Measurements from ENCODE around the gene AP3M1. TPM values are rescaled to one million over a fixed set of nuclear protein-coding genes. Genes with fewer than 3 reads are reported as not detected.
A peak's percentile ranks its signal among the peaks of the same experiment; 100 is the strongest.

The AP3M1 gene, protein sequence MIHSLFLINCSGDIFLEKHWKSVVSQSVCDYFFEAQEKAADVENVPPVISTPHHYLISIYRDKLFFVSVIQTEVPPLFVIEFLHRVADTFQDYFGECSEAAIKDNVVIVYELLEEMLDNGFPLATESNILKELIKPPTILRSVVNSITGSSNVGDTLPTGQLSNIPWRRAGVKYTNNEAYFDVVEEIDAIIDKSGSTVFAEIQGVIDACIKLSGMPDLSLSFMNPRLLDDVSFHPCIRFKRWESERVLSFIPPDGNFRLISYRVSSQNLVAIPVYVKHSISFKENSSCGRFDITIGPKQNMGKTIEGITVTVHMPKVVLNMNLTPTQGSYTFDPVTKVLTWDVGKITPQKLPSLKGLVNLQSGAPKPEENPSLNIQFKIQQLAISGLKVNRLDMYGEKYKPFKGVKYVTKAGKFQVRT
- total RNA-seq (2021) (44.0 and 59.4 TPM in 2 replicates), Bru-seq, nascent RNA (percentile 90 among the genes with signal in this experiment), BruChase-seq, experiment 1, labeled RNA remaining after a 2-hour chase (percentile 88 among the genes with signal in this experiment), BruChase-seq, experiment 2, labeled RNA remaining after a 6-hour chase (percentile 93 among the genes with signal in this experiment)
- long read RNA-seq, full-length matches to known transcripts, result 92 of 140 reads
- long read RNA-seq, partial matches to known transcripts, result 2 of 140 reads
- long read RNA-seq, other reads (novel, unspliced or antisense), result 46 of 140 reads

DNA sequence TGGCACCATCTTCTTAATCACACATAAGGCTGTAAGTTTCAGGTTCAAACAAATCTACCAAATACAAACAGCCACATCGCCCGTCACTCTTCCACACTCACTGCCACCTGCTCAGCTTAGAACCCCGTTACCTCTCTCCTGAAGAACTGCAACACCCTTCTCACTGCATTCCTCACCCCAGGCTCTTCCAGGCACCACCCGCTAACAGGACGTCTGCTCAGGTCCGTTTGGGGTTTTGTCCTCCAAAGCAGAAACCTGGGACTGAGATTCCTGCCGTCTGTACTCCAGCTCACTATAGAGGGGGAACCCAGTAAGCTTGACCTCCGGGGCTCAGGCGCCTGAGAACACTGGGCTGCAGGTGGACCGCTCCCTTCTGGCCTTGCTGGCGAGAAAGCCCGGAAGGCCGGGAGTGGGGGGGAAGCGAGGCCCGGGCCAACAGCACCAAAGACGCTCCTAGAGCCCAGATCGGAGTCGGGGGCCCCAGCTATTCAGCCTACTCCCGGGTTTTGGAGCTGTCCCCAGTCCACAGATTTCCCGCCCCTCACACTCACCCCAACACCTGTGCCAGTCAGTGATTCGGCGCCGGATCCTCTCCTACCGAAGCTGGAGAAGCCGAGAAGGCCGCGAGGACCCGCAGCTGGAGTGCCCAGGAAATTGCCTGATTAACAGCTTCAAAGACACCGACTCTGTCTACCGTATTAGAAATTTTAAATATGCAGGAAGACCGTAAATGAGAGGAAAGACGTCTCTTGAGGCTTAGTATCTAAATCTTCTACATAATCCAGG, at the start of gene AP3M1:
TSS of gene AP3M1 (minus strand) at position 625 of the 786 bp plus-strand sequence. CDS start 12,449 bp downstream, outside the sequence.
- Histone ChIP-seq H3K4me1 (replicated peaks; ENCODE audit: insufficient read depth) (peaks cover 26% of the 10 kb centered on the region), H3K4me3 (peak within 1 kb of the TSS; percentile 93), H3K36me3 (ENCODE audit: low read depth) (peaks cover 6% of the 10 kb centered on the region; the same call in 1 of the 2 replicates), H3F3A (ENCODE audit: insufficient read depth, low read depth) (peaks cover 10% of the 10 kb centered on the region; the same call in 1 of the 2 replicates), H3K9me2 (ENCODE audit: insufficient read depth) (no peaks in the 10 kb centered on the region), H3K79me2 (ENCODE audit: low read depth) (peaks cover 91% of the 10 kb centered on the region), H3K27ac (peak within 1 kb of the TSS; percentile 70), H2AFZ (peak within 1 kb of the TSS; percentile 90), H3K9me3 (ENCODE audit: insufficient read depth, low read depth) (no peaks in the 10 kb centered on the region), H3K27me3 (ENCODE audit: insufficient read depth, low read depth) (no peaks in the 10 kb centered on the region), H3K4me2 (peak within 1 kb of the TSS; percentile 100), H4K20me1 (ENCODE audit: insufficient read depth) (no peaks in the 10 kb centered on the region)
- ChIA-PET POLR2A (ENCODE audit: unreplicated experiment) (interaction anchor here (0.5 to 0.9 kb wide), 8 partner anchors 80 to 1179 kb away, joined by 3 to 4 read pairs (median 3); no protein-coding TSS in a partner anchor), CTCF (interaction anchor here (0.9 to 1.4 kb wide), 3 partner anchors 27 to 84 kb away, joined by 3 read pairs; no protein-coding TSS in a partner anchor)
- BruUV-seq (replicated peaks), result TSS peak; percentile 64
- TF ChIP-seq EZH2 (IDR thresholded peaks at IDR 0.05; ENCODE audit: low read depth), result no peak
- TF ChIP-seq, protein P1, sequence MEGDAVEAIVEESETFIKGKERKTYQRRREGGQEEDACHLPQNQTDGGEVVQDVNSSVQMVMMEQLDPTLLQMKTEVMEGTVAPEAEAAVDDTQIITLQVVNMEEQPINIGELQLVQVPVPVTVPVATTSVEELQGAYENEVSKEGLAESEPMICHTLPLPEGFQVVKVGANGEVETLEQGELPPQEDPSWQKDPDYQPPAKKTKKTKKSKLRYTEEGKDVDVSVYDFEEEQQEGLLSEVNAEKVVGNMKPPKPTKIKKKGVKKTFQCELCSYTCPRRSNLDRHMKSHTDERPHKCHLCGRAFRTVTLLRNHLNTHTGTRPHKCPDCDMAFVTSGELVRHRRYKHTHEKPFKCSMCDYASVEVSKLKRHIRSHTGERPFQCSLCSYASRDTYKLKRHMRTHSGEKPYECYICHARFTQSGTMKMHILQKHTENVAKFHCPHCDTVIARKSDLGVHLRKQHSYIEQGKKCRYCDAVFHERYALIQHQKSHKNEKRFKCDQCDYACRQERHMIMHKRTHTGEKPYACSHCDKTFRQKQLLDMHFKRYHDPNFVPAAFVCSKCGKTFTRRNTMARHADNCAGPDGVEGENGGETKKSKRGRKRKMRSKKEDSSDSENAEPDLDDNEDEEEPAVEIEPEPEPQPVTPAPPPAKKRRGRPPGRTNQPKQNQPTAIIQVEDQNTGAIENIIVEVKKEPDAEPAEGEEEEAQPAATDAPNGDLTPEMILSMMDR (conservative IDR thresholded peaks at IDR 0.05), result no peak
- intact Hi-C loops (cut with micrococcal nuclease; ENCODE audit: unreplicated experiment), result no loop called here
- DNase-seq, result peak; percentile 76 to 85

DNA sequence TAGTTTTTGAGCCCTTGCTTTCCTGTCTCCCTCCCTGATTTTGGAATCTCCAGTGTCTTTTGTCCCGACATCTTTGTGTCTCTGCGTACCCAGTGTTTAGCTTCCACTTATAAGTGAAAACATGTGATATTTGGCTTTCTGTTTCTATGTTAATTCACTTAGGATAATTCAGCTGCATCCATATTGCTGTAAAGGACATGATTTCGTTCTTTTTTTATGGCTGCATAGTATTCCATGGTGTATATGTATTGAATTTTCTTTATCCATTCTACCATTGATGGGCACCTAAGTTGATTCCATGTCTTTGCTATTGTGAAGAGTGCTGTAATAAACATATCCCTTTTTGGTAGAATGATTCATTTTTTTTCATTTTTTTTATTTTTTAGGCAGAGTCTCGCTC, 48.7 kb upstream of the AP3M1 start:
- intact Hi-C loops (cut with micrococcal nuclease; ENCODE audit: unreplicated experiment), result no loop called here
- H3K79me2 ChIP-seq (ENCODE audit: low read depth), result peaks cover 70% of the 10 kb centered on the region
- DNase-seq, result no peak
- peaks cover 15% of the 10 kb centered on the region; the same call in 1 of the 2 replicates for H3K36me3 ChIP-seq (ENCODE audit: low read depth)
- no TSS peak for BruUV-seq (replicated peaks)
- H3K27me3 ChIP-seq (ENCODE audit: insufficient read depth, low read depth), result no peaks in the 10 kb centered on the region
- H3K4me1 ChIP-seq (replicated peaks; ENCODE audit: insufficient read depth), result peaks cover 5% of the 10 kb centered on the region
- H3K4me3 ChIP-seq, result no peak overlapping the region
- TF ChIP-seq EZH2 (IDR thresholded peaks at IDR 0.05; ENCODE audit: low read depth), result no peak
- TF ChIP-seq, protein P1 (conservative IDR thresholded peaks at IDR 0.05), result no peak
- no peaks in the 10 kb centered on the region for H3K9me3 ChIP-seq (ENCODE audit: insufficient read depth, low read depth)
- ChIA-PET POLR2A (ENCODE audit: unreplicated experiment) (interaction anchor here (0.6 kb wide), 1 partner anchor 14 kb away, joined by 3 read pairs; no protein-coding TSS in a partner anchor), CTCF (no interaction called here)
- peaks cover 8% of the 10 kb centered on the region; the same call in 1 of the 2 replicates for H3F3A ChIP-seq (ENCODE audit: insufficient read depth, low read depth)
- H3K9me2 ChIP-seq (ENCODE audit: insufficient read depth), result no peaks in the 10 kb centered on the region; the same call in 1 of the 2 replicates
- H4K20me1 ChIP-seq (ENCODE audit: insufficient read depth), result no peaks in the 10 kb centered on the region
- H3K27ac ChIP-seq, result no peak overlapping the region
- no peak overlapping the region for H3K4me2 ChIP-seq
- no peak overlapping the region for H2AFZ ChIP-seq

DNA sequence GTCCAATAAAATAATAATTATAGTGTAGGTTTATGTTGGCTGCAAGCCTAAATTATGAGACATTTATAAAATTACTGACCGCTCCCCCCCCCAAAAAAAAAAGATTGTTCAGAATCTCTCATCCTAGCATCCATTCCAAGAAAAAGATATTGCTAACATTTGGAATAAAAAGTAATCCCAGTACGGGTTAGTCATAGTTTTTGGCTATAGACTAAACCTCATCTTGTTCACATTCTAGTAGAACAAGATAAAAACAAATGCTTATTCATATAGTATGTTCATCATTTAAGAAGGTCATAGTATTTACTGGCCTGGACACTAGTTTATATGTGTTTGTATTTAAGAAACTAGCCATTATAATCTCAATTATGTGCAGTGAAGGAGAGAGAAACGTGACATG, 44.4 kb upstream of the AP3M1 start:
- H3K9me3 ChIP-seq (ENCODE audit: insufficient read depth, low read depth), result no peaks in the 10 kb centered on the region
- no peak overlapping the region for H3K4me3 ChIP-seq
- TF ChIP-seq, protein P1 (conservative IDR thresholded peaks at IDR 0.05), result no peak
- TF ChIP-seq EZH2 (IDR thresholded peaks at IDR 0.05; ENCODE audit: low read depth), result no peak
- H3K36me3 ChIP-seq (ENCODE audit: low read depth), result no peaks in the 10 kb centered on the region; the same call in 1 of the 2 replicates
- no peak overlapping the region for H3K27ac ChIP-seq
- H2AFZ ChIP-seq, result no peak overlapping the region
- ChIA-PET CTCF (no interaction called here), POLR2A (ENCODE audit: unreplicated experiment) (no interaction called here)
- no peaks in the 10 kb centered on the region for H4K20me1 ChIP-seq (ENCODE audit: insufficient read depth)
- peaks cover 38% of the 10 kb centered on the region for H3K4me1 ChIP-seq (replicated peaks; ENCODE audit: insufficient read depth)
- no TSS peak for BruUV-seq (replicated peaks)
- intact Hi-C loops (cut with micrococcal nuclease; ENCODE audit: unreplicated experiment), result no loop called here
- peaks cover 31% of the 10 kb centered on the region for H3F3A ChIP-seq (ENCODE audit: insufficient read depth, low read depth)
- no peaks in the 10 kb centered on the region for H3K27me3 ChIP-seq (ENCODE audit: insufficient read depth, low read depth)
- no peak for DNase-seq
- peaks cover 95% of the 10 kb centered on the region for H3K79me2 ChIP-seq (ENCODE audit: low read depth)
- H3K4me2 ChIP-seq, result no peak overlapping the region
- H3K9me2 ChIP-seq (ENCODE audit: insufficient read depth), result no peaks in the 10 kb centered on the region; the same call in 1 of the 2 replicates
